ENCODE measurements around the gene TICRR.

- TF ChIP-seq CTCF (IDR thresholded peaks at IDR 0.05; ENCODE audit: low read depth, low read length, missing input control) (no peak), RAD21 (IDR thresholded peaks at IDR 0.05) (no peak), ZBTB33 (IDR thresholded peaks at IDR 0.05) (no peak), REST (IDR thresholded peaks at IDR 0.05) (no peak), EGR1 (IDR thresholded peaks at IDR 0.05; ENCODE audit: low read depth in 2 of 2) (no peak), YY1 (IDR thresholded peaks at IDR 0.05) (no peak), RXRA (IDR thresholded peaks at IDR 0.05) (no peak), FOXA1 (IDR thresholded peaks at IDR 0.05) (no peak), TAF1 (conservative IDR thresholded peaks at IDR 0.05) (no peak), SP1 (IDR thresholded peaks at IDR 0.05) (no peak), ATF3 (IDR thresholded peaks at IDR 0.05) (no peak), MAX (IDR thresholded peaks at IDR 0.05) (no peak)
Measured at GRCh38 chr15:89623165-89623564, 47.9 kb downstream of the TICRR start.

Measured in liver (tissue), 3 donors.